Panc1 (cell line): ENCODE results near the gene UBE2L3. TPM values are rescaled to one million over a fixed set of nuclear protein-coding genes. Genes with fewer than 3 reads are reported as not detected.

Source experiments
- ATAC-seq: fragments of 200-7000 bp; cut with Tn5 transposase; 2 replicates; pipeline ENCODE4 v1.9.1; 2020; ENCODE audit warnings: mild to moderate bottlenecking, moderate library complexity
- BruUV-seq: library from RNA; stranded (reverse); fragments of 400-500 nt; replicated peaks from 2 replicates; lab custom pipeline; 2021; lab: Mats Ljungman, UMichigan
- CTCF ChIA-PET: fragments of 300-600 bp; sonication (Branson Sonifier 250); formaldehyde crosslinking; loops from one replicate; lab custom pipeline; 2022; ENCODE audit warnings: antibody characterized with exemption; lab: Charles Lee
- POLR2A ChIA-PET: fragments of 300-600 bp; sonication (Branson Sonifier 250); formaldehyde crosslinking; loops from one replicate; lab custom pipeline; 2022; ENCODE audit warnings: antibody characterized with exemption; lab: Charles Lee
- DNase-seq: peaks from one replicate; pipeline ENCODE4 v3.0.0-alpha.2; 2010; ENCODE audit warnings: low read depth, low spot score
- H3K27ac ChIP-seq: 2 replicates; pipeline ENCODE4 v1.5.1; 2011; ENCODE audit warnings: mild to moderate bottlenecking, low read length, inconsistent platforms
- H3K27me3 ChIP-seq: fragments of 200-500 bp; sonication (Bioruptor generic); 2 replicates; pipeline ENCODE4 v1.6.0; 2014; ENCODE audit warnings: low read length, inconsistent platforms; ENCODE audit not compliant: control insufficient read depth, insufficient read depth
- H3K36me3 ChIP-seq: fragments of 200-500 bp; sonication (Bioruptor generic); 2 replicates; pipeline ENCODE4 v1.5.1; 2014; ENCODE audit warnings: inconsistent platforms, mild to moderate bottlenecking, low read length, moderate library complexity; ENCODE audit not compliant: control insufficient read depth, insufficient read depth
- H3K4me1 ChIP-seq: 2 replicates; pipeline ENCODE4 v1.5.1; 2011; ENCODE audit warnings: inconsistent platforms, mild to moderate bottlenecking, low read length, moderate library complexity; ENCODE audit not compliant: control insufficient read depth, insufficient read depth
- H3K4me3 ChIP-seq, 2 experiments: 2 replicates each; pipeline ENCODE4 v1.5.1; 2011 to 2012; ENCODE audit warnings: low read depth in 2 of 2, low read length in 2 of 2, mild to moderate bottlenecking in 2 of 2, inconsistent platforms in 1 of 2, moderate library complexity in 1 of 2
- H3K9me3 ChIP-seq: fragments of 200-500 bp; sonication (Bioruptor generic); 2 replicates; pipeline ENCODE4 v1.5.1; 2014; ENCODE audit warnings: low read depth, mild to moderate bottlenecking, inconsistent platforms, low read length, moderate library complexity; ENCODE audit not compliant: control insufficient read depth, insufficient read depth
- POLR2AphosphoS5 ChIP-seq: IDR thresholded peaks from 2 replicates; pipeline ENCODE4 v1.6.1; 2012; ENCODE audit warnings: mild to moderate bottlenecking, low read depth, low read length, moderate library complexity
- SIN3A ChIP-seq: IDR thresholded peaks from 2 replicates; pipeline ENCODE4 v1.6.1; 2012; ENCODE audit warnings: low read depth, mild to moderate bottlenecking, low read length, moderate library complexity, borderline replicate concordance; ENCODE audit not compliant: insufficient read depth
- TCF7L2 ChIP-seq: IDR thresholded peaks from 2 replicates; pipeline ENCODE4 v1.6.1; 2011; ENCODE audit warnings: mild to moderate bottlenecking, low read depth, low read length, inconsistent platforms
- in situ Hi-C: cut with HindIII; loops from 2 replicates; pipeline ENCODE4 v1.10.0; 2016; ENCODE audit warnings: low sequenced_read_pairs, low pct_unique_long_range_greater_than_20kb
- intact Hi-C: fragments of 100-400 bp; cut with micrococcal nuclease; formaldehyde crosslinking; loops from one replicate; pipeline ENCODE4 v1.10.0; 2022; ENCODE audit not compliant: unreplicated experiment
- total RNA-seq: library from RNA; stranded (reverse); gene quantifications from one replicate; pipeline ENCODE4 v1.2.1, GENCODE V29; 2021; ENCODE audit not compliant: unreplicated experiment
- TF ChIP-seq, protein P1 (sequence below), 2 experiments: IDR thresholded peaks; 2 replicates each; pipeline ENCODE4 v1.6.1; 2011 to 2012; ENCODE audit warnings: low read depth in 2 of 2, control low read depth in 1 of 2, low read length in 1 of 2, mild to moderate bottlenecking in 1 of 2, moderate library complexity in 1 of 2; ENCODE audit not compliant: insufficient read depth in 1 of 2
- TF ChIP-seq, protein P2 (sequence below): fragments of 450-650 bp; IDR thresholded peaks from 2 replicates; pipeline ENCODE4 v1.5.1; 2017; ENCODE audit warnings: mild to moderate bottlenecking

UBE2L3 gene
- total RNA-seq, 1 experiment from 2014 or later, result 51.1 TPM

DNA sequence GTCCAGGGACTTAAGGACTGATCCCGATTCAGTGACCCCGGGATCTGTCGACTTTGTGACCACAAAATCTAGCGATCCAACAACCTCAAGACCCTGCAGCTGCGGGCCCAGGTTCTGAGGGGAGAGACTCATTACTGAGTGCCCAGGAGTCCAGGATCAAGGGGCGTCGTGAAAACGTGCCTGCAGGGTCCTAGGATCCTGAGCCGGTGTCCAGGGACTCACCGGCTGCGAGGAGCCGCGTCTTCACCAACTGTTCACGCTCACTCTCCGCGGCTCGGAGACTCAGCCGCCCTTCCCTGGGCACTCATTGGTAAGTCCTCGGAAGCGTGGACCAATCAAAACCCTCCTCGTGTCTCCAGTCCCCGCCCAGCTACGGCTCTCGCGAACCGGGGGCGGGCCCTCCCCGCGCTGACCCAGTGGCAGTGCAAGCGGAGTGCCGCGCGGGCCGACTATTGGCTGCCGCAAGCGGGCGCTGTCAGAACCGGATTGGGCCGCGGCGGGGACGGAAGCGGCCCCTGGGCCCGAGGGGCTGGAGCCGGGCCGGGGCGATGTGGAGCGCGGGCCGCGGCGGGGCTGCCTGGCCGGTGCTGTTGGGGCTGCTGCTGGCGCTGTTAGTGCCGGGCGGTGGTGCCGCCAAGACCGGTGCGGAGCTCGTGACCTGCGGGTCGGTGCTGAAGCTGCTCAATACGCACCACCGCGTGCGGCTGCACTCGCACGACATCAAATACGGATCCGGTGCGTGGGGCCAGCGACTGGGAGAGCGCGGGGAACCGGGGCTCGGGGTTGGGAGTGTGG, 74.5 kb downstream of the UBE2L3 start, which contains the start of gene SDF2L1:
SDF2L1 (plus strand) TSS at position 514 of the 795 bp plus-strand sequence; CDS start at position 549, 35 bp downstream.
- Histone ChIP-seq H3K27me3 (no peaks in the 10 kb centered on the region), H3K4me1 (peaks cover 8% of the 10 kb centered on the region; the same call in 1 of the 2 replicates), H3K36me3 (no peaks in the 10 kb centered on the region), H3K4me3 (peak within 1 kb of the TSS; percentile 69 to 74), H3K9me3 (no peaks in the 10 kb centered on the region), H3K27ac (peak within 1 kb of the TSS; percentile 87)
- TF ChIP-seq TCF7L2 (no peak), POLR2AphosphoS5 (peak; percentile 68), SIN3A (0 out of 2 replicates have a peak, but pooled peaks have one; percentile 47)
- TF ChIP-seq, protein P1, sequence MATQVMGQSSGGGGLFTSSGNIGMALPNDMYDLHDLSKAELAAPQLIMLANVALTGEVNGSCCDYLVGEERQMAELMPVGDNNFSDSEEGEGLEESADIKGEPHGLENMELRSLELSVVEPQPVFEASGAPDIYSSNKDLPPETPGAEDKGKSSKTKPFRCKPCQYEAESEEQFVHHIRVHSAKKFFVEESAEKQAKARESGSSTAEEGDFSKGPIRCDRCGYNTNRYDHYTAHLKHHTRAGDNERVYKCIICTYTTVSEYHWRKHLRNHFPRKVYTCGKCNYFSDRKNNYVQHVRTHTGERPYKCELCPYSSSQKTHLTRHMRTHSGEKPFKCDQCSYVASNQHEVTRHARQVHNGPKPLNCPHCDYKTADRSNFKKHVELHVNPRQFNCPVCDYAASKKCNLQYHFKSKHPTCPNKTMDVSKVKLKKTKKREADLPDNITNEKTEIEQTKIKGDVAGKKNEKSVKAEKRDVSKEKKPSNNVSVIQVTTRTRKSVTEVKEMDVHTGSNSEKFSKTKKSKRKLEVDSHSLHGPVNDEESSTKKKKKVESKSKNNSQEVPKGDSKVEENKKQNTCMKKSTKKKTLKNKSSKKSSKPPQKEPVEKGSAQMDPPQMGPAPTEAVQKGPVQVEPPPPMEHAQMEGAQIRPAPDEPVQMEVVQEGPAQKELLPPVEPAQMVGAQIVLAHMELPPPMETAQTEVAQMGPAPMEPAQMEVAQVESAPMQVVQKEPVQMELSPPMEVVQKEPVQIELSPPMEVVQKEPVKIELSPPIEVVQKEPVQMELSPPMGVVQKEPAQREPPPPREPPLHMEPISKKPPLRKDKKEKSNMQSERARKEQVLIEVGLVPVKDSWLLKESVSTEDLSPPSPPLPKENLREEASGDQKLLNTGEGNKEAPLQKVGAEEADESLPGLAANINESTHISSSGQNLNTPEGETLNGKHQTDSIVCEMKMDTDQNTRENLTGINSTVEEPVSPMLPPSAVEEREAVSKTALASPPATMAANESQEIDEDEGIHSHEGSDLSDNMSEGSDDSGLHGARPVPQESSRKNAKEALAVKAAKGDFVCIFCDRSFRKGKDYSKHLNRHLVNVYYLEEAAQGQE (IDR thresholded peaks at IDR 0.05; ENCODE audit: insufficient read depth in 1 of 2, low read depth in 2 of 2, low read length in 1 of 2), result no peak
- TF ChIP-seq, protein P2, sequence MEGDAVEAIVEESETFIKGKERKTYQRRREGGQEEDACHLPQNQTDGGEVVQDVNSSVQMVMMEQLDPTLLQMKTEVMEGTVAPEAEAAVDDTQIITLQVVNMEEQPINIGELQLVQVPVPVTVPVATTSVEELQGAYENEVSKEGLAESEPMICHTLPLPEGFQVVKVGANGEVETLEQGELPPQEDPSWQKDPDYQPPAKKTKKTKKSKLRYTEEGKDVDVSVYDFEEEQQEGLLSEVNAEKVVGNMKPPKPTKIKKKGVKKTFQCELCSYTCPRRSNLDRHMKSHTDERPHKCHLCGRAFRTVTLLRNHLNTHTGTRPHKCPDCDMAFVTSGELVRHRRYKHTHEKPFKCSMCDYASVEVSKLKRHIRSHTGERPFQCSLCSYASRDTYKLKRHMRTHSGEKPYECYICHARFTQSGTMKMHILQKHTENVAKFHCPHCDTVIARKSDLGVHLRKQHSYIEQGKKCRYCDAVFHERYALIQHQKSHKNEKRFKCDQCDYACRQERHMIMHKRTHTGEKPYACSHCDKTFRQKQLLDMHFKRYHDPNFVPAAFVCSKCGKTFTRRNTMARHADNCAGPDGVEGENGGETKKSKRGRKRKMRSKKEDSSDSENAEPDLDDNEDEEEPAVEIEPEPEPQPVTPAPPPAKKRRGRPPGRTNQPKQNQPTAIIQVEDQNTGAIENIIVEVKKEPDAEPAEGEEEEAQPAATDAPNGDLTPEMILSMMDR, result peak; percentile 45
- BruUV-seq, result no TSS peak
- intact Hi-C loops, result loop anchor here (10.0 kb wide), 1 partner anchor 47 kb away; no protein-coding TSS in a partner anchor
- CTCF ChIA-PET, result interaction anchor here (0.6 to 2.3 kb wide), 4 partner anchors 13 to 86 kb away, joined by 3 to 12 read pairs (median 5); no protein-coding TSS in a partner anchor
- in situ Hi-C loops, result no loop called here
- ATAC-seq (peak; percentile 95), DNase-seq (no peak)
- POLR2A ChIA-PET, result interaction anchor here (0.6 kb wide), 1 partner anchor 207 kb away, joined by 3 read pairs; no protein-coding TSS in a partner anchor

DNA sequence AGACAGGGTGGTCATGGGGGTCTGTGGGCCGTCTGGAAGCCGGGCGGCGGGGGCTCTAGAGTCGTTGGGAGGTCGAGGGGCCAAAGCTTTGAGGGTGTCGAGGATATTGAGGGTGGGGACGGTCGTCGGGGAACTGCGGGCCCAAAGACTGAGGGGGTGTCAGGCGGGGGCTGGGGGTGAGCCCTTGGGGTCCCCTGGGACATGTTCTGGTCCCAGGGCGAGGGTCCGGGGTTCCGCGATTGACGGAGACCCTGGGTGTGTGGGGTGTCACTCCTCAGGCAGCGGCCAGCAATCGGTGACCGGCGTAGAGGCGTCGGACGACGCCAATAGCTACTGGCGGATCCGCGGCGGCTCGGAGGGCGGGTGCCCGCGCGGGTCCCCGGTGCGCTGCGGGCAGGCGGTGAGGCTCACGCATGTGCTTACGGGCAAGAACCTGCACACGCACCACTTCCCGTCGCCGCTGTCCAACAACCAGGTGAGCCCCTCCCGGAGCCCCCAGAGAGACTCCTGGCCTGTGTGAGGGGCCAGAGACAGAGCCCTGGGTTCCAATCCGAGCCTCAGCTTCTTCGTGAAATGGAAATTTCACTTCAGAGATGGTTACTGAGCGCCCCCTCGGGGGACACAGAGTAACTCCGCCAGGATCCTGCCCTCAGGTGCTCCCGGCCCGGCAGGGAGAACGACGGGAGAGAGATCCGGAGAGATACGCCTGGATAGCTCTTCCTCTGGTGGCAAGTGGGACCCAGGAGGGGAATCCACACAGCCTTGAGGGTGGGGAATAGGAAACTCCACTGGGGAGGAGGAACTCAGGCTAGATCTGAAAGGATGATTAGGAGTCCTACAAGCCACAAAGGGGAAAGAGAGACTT, 75.3 kb downstream of the UBE2L3 start:
- TF ChIP-seq, protein P2, result peak; percentile 79
- no peak for TF ChIP-seq SIN3A
- DNase-seq, result no peak

More for the DNA sequence above, 75.3 kb downstream of the UBE2L3 start:
- Histone ChIP-seq H3K4me1 (peaks cover 8% of the 10 kb centered on the region; the same call in 1 of the 2 replicates), H3K27ac (peak overlapping the region; percentile 79), H3K27me3 (no peaks in the 10 kb centered on the region), H3K4me3 (peak overlapping the region; percentile 62 to 74), H3K36me3 (no peaks in the 10 kb centered on the region), H3K9me3 (no peaks in the 10 kb centered on the region)
- BruUV-seq, result TSS peak; percentile 88
- intact Hi-C loops, result loop anchor here (10.0 kb wide), 1 partner anchor 48 kb away; no protein-coding TSS in a partner anchor
- in situ Hi-C loops, result no loop called here
- peak; percentile 43 for ATAC-seq
- ChIA-PET CTCF (interaction anchor here (0.6 to 2.3 kb wide), 3 partner anchors 14 to 87 kb away, joined by 3 to 12 read pairs (median 6); no protein-coding TSS in a partner anchor), POLR2A (no interaction called here)
